HL-60 (cell line): ENCODE data around the gene PNLIPRP1.

Experiments used
- DNase-seq, 2 experiments: peaks; one replicate each; pipeline ENCODE4 v3.0.0-alpha.2; 2010 to 2020; ENCODE audit warnings: low read depth in 1 of 2, low spot score in 1 of 2
- H3K27ac ChIP-seq: fragments of 250-450 bp; sonication (Bioruptor Pico); replicated peaks from 2 replicates; pipeline ENCODE4 v1.5.1; 2020; ENCODE audit warnings: mild to moderate bottlenecking, moderate library complexity
- H3K27me3 ChIP-seq: fragments of 250-450 bp; sonication (Bioruptor Pico); 2 replicates; pipeline ENCODE4 v1.5.1; 2021; ENCODE audit warnings: mild to moderate bottlenecking, moderate library complexity; ENCODE audit not compliant: insufficient read depth, poor library complexity, severe bottlenecking
- H3K4me3 ChIP-seq: replicated peaks from 2 replicates; pipeline ENCODE4 v1.5.1; 2011; ENCODE audit warnings: mild to moderate bottlenecking, control low read depth, low read length; ENCODE audit not compliant: insufficient read depth
- GABPA ChIP-seq: IDR thresholded peaks from 2 replicates; pipeline ENCODE4 v1.6.1; 2012; ENCODE audit warnings: low read depth
- POLR2AphosphoS5 ChIP-seq: IDR thresholded peaks from 2 replicates; pipeline ENCODE4 v1.6.1; 2012; ENCODE audit warnings: low read depth
- SPI1 ChIP-seq: IDR thresholded peaks from 2 replicates; pipeline ENCODE4 v1.6.1; 2012; ENCODE audit warnings: low read depth, mild to moderate bottlenecking, borderline replicate concordance
- TF ChIP-seq, protein P1 (sequence below): IDR thresholded peaks from one replicate; pipeline ENCODE4 v1.5.1; 2011; ENCODE audit warnings: low read length, control low read depth, inconsistent platforms; ENCODE audit not compliant: insufficient read depth
- TF ChIP-seq, protein P2 (sequence below): IDR thresholded peaks from 2 replicates; pipeline ENCODE4 v1.6.1; 2012; ENCODE audit warnings: low read depth; ENCODE audit not compliant: insufficient replicate concordance

Gene PNLIPRP1

DNA sequence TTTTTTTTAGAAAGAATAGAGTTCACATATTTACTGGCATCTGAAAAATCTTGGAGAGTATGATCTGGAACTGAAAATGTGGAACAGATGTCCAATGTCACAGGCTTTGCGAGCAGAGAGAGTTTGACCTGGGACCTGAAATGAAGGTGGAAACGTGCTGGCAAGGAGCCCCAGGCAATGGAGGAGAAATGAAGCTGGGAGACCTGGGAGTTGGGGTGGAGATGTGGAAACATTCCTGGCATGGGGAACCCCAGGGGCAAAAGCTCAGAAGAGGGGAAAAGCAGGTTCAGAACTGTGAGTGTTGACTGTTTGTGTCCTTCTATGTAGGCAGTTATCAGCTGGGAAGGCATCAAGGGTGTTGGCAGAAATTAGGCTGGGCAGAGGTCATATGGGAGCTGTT, 22.7 kb downstream of the PNLIPRP1 start:
- TF ChIP-seq GABPA = no peak
- no peak for TF ChIP-seq POLR2AphosphoS5
- TF ChIP-seq SPI1 = no peak
- TF ChIP-seq, protein P1, sequence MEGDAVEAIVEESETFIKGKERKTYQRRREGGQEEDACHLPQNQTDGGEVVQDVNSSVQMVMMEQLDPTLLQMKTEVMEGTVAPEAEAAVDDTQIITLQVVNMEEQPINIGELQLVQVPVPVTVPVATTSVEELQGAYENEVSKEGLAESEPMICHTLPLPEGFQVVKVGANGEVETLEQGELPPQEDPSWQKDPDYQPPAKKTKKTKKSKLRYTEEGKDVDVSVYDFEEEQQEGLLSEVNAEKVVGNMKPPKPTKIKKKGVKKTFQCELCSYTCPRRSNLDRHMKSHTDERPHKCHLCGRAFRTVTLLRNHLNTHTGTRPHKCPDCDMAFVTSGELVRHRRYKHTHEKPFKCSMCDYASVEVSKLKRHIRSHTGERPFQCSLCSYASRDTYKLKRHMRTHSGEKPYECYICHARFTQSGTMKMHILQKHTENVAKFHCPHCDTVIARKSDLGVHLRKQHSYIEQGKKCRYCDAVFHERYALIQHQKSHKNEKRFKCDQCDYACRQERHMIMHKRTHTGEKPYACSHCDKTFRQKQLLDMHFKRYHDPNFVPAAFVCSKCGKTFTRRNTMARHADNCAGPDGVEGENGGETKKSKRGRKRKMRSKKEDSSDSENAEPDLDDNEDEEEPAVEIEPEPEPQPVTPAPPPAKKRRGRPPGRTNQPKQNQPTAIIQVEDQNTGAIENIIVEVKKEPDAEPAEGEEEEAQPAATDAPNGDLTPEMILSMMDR = no peak
- TF ChIP-seq, protein P2, sequence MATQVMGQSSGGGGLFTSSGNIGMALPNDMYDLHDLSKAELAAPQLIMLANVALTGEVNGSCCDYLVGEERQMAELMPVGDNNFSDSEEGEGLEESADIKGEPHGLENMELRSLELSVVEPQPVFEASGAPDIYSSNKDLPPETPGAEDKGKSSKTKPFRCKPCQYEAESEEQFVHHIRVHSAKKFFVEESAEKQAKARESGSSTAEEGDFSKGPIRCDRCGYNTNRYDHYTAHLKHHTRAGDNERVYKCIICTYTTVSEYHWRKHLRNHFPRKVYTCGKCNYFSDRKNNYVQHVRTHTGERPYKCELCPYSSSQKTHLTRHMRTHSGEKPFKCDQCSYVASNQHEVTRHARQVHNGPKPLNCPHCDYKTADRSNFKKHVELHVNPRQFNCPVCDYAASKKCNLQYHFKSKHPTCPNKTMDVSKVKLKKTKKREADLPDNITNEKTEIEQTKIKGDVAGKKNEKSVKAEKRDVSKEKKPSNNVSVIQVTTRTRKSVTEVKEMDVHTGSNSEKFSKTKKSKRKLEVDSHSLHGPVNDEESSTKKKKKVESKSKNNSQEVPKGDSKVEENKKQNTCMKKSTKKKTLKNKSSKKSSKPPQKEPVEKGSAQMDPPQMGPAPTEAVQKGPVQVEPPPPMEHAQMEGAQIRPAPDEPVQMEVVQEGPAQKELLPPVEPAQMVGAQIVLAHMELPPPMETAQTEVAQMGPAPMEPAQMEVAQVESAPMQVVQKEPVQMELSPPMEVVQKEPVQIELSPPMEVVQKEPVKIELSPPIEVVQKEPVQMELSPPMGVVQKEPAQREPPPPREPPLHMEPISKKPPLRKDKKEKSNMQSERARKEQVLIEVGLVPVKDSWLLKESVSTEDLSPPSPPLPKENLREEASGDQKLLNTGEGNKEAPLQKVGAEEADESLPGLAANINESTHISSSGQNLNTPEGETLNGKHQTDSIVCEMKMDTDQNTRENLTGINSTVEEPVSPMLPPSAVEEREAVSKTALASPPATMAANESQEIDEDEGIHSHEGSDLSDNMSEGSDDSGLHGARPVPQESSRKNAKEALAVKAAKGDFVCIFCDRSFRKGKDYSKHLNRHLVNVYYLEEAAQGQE = no peak
- no peak for DNase-seq
- Histone ChIP-seq H3K27me3 (no peaks in the 10 kb centered on the region), H3K27ac (no peak overlapping the region), H3K4me3 (no peak overlapping the region)

DNA sequence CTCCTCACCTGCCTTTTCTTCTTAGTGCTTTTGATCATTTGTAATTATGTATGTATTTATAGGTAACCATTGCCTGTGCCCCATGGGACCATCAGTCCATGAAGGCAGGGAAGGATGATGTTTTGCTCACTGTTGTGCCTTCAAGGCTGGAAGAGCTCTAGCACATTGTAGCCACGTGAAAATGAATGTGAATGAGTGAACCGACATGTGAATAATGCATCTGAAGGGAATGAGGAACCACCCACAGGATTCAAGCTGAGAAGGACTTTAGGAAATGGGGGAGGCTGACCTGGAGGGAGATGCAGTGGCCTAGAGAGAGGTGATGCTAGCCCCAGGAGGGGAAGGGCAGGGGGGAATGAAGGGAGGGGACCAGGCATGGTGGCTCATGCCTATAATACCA, 24.0 kb downstream of the PNLIPRP1 start:
- TF ChIP-seq, protein P2 = no peak
- TF ChIP-seq POLR2AphosphoS5 (no peak), GABPA (no peak)
- TF ChIP-seq, protein P1 = no peak
- H3K27me3 ChIP-seq = no peaks in the 10 kb centered on the region
- no peak overlapping the region for H3K27ac ChIP-seq
- no peak overlapping the region for H3K4me3 ChIP-seq
- DNase-seq = no peak

DNA sequence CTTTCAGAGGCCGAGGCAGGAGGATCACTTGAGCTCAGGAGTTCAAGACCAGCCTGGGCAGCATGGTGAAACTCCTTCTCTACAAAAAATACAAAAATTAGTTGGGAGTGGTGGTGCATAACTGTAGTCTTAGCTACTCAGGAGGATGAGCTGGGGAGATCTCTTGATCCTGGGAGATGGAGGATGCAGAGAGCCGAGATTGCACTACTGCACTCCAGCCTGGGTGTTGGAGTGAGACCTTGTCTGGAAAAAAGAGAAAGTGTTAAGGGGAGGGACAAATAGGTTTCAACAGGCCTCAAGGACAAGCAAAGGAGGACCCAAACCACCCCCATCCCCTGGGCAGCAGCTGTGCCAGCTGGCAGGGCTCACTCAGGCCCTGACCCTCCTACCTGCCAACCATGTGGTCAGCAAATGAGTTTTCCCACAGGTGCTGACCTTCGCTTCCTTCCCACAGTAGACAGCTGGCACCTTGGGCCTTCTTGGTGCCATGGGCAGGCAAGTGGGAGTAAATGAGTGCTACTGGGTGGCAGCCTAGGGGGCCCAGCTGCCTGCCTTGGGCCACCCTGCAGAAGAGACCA, 24.5 kb downstream of the PNLIPRP1 start:
- Histone ChIP-seq H3K27ac (no peak overlapping the region), H3K27me3 (no peaks in the 10 kb centered on the region), H3K4me3 (no peak overlapping the region)
- no peak for TF ChIP-seq POLR2AphosphoS5
- DNase-seq = no peak

DNA sequence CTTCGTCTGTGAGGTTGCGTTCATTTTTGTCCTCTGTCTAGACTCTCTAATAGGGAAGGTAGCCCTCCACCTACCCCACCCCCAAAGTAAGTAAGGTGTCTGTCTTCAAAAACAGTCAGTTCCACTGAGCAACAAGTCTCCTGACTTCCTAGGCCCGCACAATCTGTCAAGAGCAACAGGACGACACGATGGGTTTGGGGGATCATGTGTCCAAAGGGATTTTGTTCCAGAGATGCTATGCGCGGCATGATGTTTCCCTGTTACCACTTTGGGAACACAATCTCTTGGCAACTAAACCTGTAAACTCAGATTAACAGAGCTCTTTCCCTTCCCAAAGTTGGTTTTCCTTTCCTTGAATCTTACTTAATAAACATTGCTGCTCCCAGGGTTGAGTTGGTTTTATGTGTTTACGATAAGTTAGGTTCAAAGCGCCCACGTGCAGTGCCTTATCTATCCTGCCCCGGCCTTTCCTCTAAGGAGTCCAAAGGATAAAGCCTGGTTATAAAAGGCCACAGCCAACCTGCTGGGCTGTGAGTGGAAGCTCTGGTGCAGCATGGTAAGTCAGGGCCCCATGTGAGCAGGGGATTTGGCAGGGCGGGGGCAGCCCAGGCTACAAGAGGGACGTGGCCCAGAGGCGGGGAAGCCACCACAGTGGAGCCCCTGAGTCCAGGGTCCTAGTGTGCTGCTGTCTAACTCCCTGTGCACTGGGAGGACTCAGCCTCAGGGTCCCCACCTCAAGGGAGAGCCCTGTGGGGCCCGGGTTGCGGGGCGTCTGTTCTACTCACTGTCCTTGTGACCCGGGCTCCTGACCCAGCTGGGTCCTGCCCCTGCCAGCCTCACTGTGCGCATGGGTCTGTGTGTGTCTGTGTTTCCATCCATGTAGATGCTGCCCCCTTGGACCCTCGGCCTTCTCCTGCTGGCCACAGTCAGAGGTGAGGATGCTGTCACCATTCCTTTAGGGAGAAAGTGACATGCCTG, 30.0 kb downstream of the PNLIPRP1 start, which contains the start of gene PNLIPRP2:
Gene PNLIPRP2 (plus strand): TSS at position 531 of the 978 bp plus-strand sequence.
- Histone ChIP-seq H3K27me3 (no peaks in the 10 kb centered on the region), H3K4me3 (no peak within 1 kb of the TSS), H3K27ac (no peak within 1 kb of the TSS)
- no peak for DNase-seq
- TF ChIP-seq SPI1 (no peak), POLR2AphosphoS5 (no peak), GABPA (no peak)
- TF ChIP-seq, protein P1 = no peak
- TF ChIP-seq, protein P2 = no peak
